Activated naive CD4-positive, alpha-beta T cell treated with anti-CD3 and anti-CD28 coated beads, Interleukin-2, amount 10 ng/mL, durations not matched to agents 7 days and 5 days (primary cell): ENCODE data around the gene SMC1A.
"Not testable (repeated sequence)": the region's sequence is repeated elsewhere in the genome, so short reads cannot be mapped to it uniquely, and the experiment has no call there.

Source experiments
- CTCF ChIA-PET: fragments of 350-600 bp; sonication (Branson Sonifier 250); formaldehyde crosslinking; loops from one replicate; lab custom pipeline; 2021; ENCODE audit warnings: antibody characterized with exemption; lab: Charles Lee
- DNase-seq: peaks from one replicate; pipeline ENCODE4 v3.0.0-alpha.2; 2020
- H3K27ac Mint-ChIP-seq: one replicate; pipeline ENCODE4 v1.8.0; 2021; ENCODE audit warnings: mild to moderate bottlenecking, moderate library complexity, mixed read lengths
- H3K27me3 Mint-ChIP-seq: one replicate; pipeline ENCODE4 v1.8.0; 2021; ENCODE audit warnings: mild to moderate bottlenecking, mixed read lengths
- H3K36me3 Mint-ChIP-seq: one replicate; pipeline ENCODE4 v1.8.0; 2021; ENCODE audit warnings: mixed read lengths
- H3K4me1 Mint-ChIP-seq: one replicate; pipeline ENCODE4 v1.8.0; 2021; ENCODE audit warnings: mixed read lengths
- H3K4me3 Mint-ChIP-seq: one replicate; pipeline ENCODE4 v1.8.0; 2021; ENCODE audit warnings: mild to moderate bottlenecking, moderate library complexity, mixed read lengths
- H3K9me3 Mint-ChIP-seq: one replicate; pipeline ENCODE4 v1.8.0; 2021; ENCODE audit warnings: mixed read lengths

SMC1A gene

GRCh38 chrX:53438832-53439230 lies 16.4 kb upstream of the SMC1A start:
- H3K9me3 Mint-ChIP-seq = no peaks in the 10 kb centered on the region
- H3K36me3 Mint-ChIP-seq = peaks cover 1% of the 10 kb centered on the region
- peaks cover 48% of the 10 kb centered on the region for H3K4me1 Mint-ChIP-seq
- peaks cover 5% of the 10 kb centered on the region for H3K27me3 Mint-ChIP-seq
- CTCF ChIA-PET = interaction anchor here (1.2 to 5.0 kb wide), 3 partner anchors 8 to 126 kb away, joined by 3 to 41 read pairs (median 11); no protein-coding TSS in a partner anchor
- no peak overlapping the region for H3K27ac Mint-ChIP-seq
- no peak overlapping the region for H3K4me3 Mint-ChIP-seq
- DNase-seq = no peak

GRCh38 chrX:53438174-53438831 lies 15.8 kb upstream of the SMC1A start:
- H3K27ac Mint-ChIP-seq = no peak overlapping the region
- H3K36me3 Mint-ChIP-seq = peaks cover 1% of the 10 kb centered on the region
- no peak overlapping the region for H3K4me3 Mint-ChIP-seq
- CTCF ChIA-PET = interaction anchor here (1.2 to 5.0 kb wide), 3 partner anchors 9 to 125 kb away, joined by 3 to 41 read pairs (median 11); no protein-coding TSS in a partner anchor
- no peak for DNase-seq
- H3K4me1 Mint-ChIP-seq = peaks cover 50% of the 10 kb centered on the region
- peaks cover 5% of the 10 kb centered on the region for H3K27me3 Mint-ChIP-seq
- no peaks in the 10 kb centered on the region for H3K9me3 Mint-ChIP-seq

- DNase-seq = no peak
- CTCF ChIA-PET = interaction anchor here (0.8 to 5.0 kb wide), 4 partner anchors 25 to 124 kb away, joined by 3 to 41 read pairs (median 7); no protein-coding TSS in a partner anchor
- Mint-ChIP-seq H3K27ac (no peak overlapping the region), H3K27me3 (peaks cover 5% of the 10 kb centered on the region), H3K9me3 (no peaks in the 10 kb centered on the region), H3K36me3 (peaks cover 1% of the 10 kb centered on the region), H3K4me1 (peaks cover 53% of the 10 kb centered on the region), H3K4me3 (no peak overlapping the region)
Observed at GRCh38 chrX:53437206-53437605, 14.8 kb upstream of the SMC1A start.

GRCh38 chrX:53435997-53436396 lies 13.5 kb upstream of the SMC1A start:
- peaks cover 44% of the 10 kb centered on the region for H3K4me1 Mint-ChIP-seq
- H3K27me3 Mint-ChIP-seq = peaks cover 5% of the 10 kb centered on the region
- peak; percentile 68 for DNase-seq
- no peak overlapping the region for H3K4me3 Mint-ChIP-seq
- H3K9me3 Mint-ChIP-seq = no peaks in the 10 kb centered on the region
- CTCF ChIA-PET = interaction anchor here (0.6 to 5.0 kb wide), 6 partner anchors 10 to 123 kb away, joined by 3 to 41 read pairs (median 6); no protein-coding TSS in a partner anchor
- peaks cover 6% of the 10 kb centered on the region for H3K36me3 Mint-ChIP-seq
- H3K27ac Mint-ChIP-seq = no peak overlapping the region

GRCh38 chrX:53433651-53434639 lies 11.5 kb upstream of the SMC1A start, which contains the start of gene HSD17B10:
HSD17B10 (minus strand) TSS chrX:53434370; CDS start chrX:53434345, 25 bp downstream.
- peak within 1 kb of the TSS; percentile 89 for H3K4me3 Mint-ChIP-seq
- no peaks in the 10 kb centered on the region for H3K9me3 Mint-ChIP-seq
- no peaks in the 10 kb centered on the region for H3K27me3 Mint-ChIP-seq
- peaks cover 16% of the 10 kb centered on the region for H3K36me3 Mint-ChIP-seq
- H3K4me1 Mint-ChIP-seq = peaks cover 35% of the 10 kb centered on the region
- CTCF ChIA-PET = interaction anchor here (0.9 to 5.0 kb wide), 2 partner anchors 48 to 116 kb away, joined by 3 to 41 read pairs; no protein-coding TSS in a partner anchor
- peak within 1 kb of the TSS; percentile 80 for H3K27ac Mint-ChIP-seq
- DNase-seq = peak; percentile 91

GRCh38 chrX:53430231-53430630 lies 7.8 kb upstream of the SMC1A start:
- H3K27ac Mint-ChIP-seq = no peak overlapping the region
- H3K9me3 Mint-ChIP-seq = no peaks in the 10 kb centered on the region
- peaks cover 19% of the 10 kb centered on the region for H3K4me1 Mint-ChIP-seq
- H3K27me3 Mint-ChIP-seq = no peaks in the 10 kb centered on the region
- CTCF ChIA-PET = no interaction called here
- no peak overlapping the region for H3K4me3 Mint-ChIP-seq
- no peak for DNase-seq
- peaks cover 17% of the 10 kb centered on the region for H3K36me3 Mint-ChIP-seq

- DNase-seq = no peak
- H3K9me3 Mint-ChIP-seq = no peaks in the 10 kb centered on the region
- no peak overlapping the region for H3K27ac Mint-ChIP-seq
- H3K36me3 Mint-ChIP-seq = peaks cover 17% of the 10 kb centered on the region
- H3K4me1 Mint-ChIP-seq = peaks cover 14% of the 10 kb centered on the region
- CTCF ChIA-PET = no interaction called here
- H3K4me3 Mint-ChIP-seq = no peak overlapping the region
- H3K27me3 Mint-ChIP-seq = no peaks in the 10 kb centered on the region
Observed at GRCh38 chrX:53429755-53430154, 7.3 kb upstream of the SMC1A start.

- no peaks in the 10 kb centered on the region for H3K27me3 Mint-ChIP-seq
- CTCF ChIA-PET = no interaction called here
- H3K9me3 Mint-ChIP-seq = no peaks in the 10 kb centered on the region
- peaks cover 31% of the 10 kb centered on the region for H3K4me1 Mint-ChIP-seq
- no peak for DNase-seq
- H3K36me3 Mint-ChIP-seq = peaks cover 11% of the 10 kb centered on the region
- H3K4me3 Mint-ChIP-seq = peak within 1 kb of the TSS; percentile 97
- peak within 1 kb of the TSS; percentile 98 for H3K27ac Mint-ChIP-seq
Observed at GRCh38 chrX:53422861-53423306, 430 bp upstream of the SMC1A start, which contains the start of gene RIBC1. RIBC1 (plus strand) TSS chrX:53422873; CDS start chrX:53426277, 3,404 bp downstream.

GRCh38 chrX:53421772-53422085 lies 725 bp downstream of the SMC1A start:
- H3K4me3 Mint-ChIP-seq = peak overlapping the region; percentile 97
- no peaks in the 10 kb centered on the region for H3K9me3 Mint-ChIP-seq
- CTCF ChIA-PET = no interaction called here
- DNase-seq = no peak
- H3K36me3 Mint-ChIP-seq = peaks cover 11% of the 10 kb centered on the region
- H3K27ac Mint-ChIP-seq = peak overlapping the region; percentile 98
- H3K4me1 Mint-ChIP-seq = peaks cover 35% of the 10 kb centered on the region
- no peaks in the 10 kb centered on the region for H3K27me3 Mint-ChIP-seq

- CTCF ChIA-PET = no interaction called here
- Mint-ChIP-seq H3K9me3 (no peaks in the 10 kb centered on the region), H3K36me3 (peaks cover 11% of the 10 kb centered on the region), H3K4me3 (peak overlapping the region; percentile 97), H3K4me1 (peaks cover 35% of the 10 kb centered on the region), H3K27ac (peak overlapping the region; percentile 98), H3K27me3 (no peaks in the 10 kb centered on the region)
- no peak for DNase-seq
Observed at GRCh38 chrX:53421125-53421524, 1.3 kb downstream of the SMC1A start.

- H3K4me3 Mint-ChIP-seq = peak overlapping the region; percentile 31
- H3K27ac Mint-ChIP-seq, H3K27me3 Mint-ChIP-seq, CTCF ChIA-PET, DNase-seq, H3K9me3 Mint-ChIP-seq: not testable (repeated sequence)
- H3K36me3 Mint-ChIP-seq = peaks cover 11% of the 10 kb centered on the region
- H3K4me1 Mint-ChIP-seq = peaks cover 35% of the 10 kb centered on the region
Observed at GRCh38 chrX:53420351-53420750, 2.1 kb downstream of the SMC1A start.

- Mint-ChIP-seq H3K27ac (no peak overlapping the region), H3K9me3 (no peaks in the 10 kb centered on the region), H3K4me1 (peaks cover under 1% of the 10 kb centered on the region), H3K27me3 (no peaks in the 10 kb centered on the region), H3K36me3 (peaks cover 30% of the 10 kb centered on the region), H3K4me3 (no peak overlapping the region)
- CTCF ChIA-PET = interaction anchor here (1.2 kb wide), 1 partner anchor 24 kb away, joined by 3 read pairs; no protein-coding TSS in a partner anchor
- no peak for DNase-seq
Observed at GRCh38 chrX:53412446-53412845, 10.0 kb downstream of the SMC1A start.

GRCh38 chrX:53403535-53403934 lies 18.9 kb downstream of the SMC1A start:
- Mint-ChIP-seq H3K36me3 (peaks cover 33% of the 10 kb centered on the region), H3K27me3 (no peaks in the 10 kb centered on the region), H3K4me3 (no peak overlapping the region), H3K4me1 (no peaks in the 10 kb centered on the region), H3K9me3 (no peaks in the 10 kb centered on the region), H3K27ac (peak overlapping the region; percentile 75)
- CTCF ChIA-PET = interaction anchor here (0.6 kb wide), 1 partner anchor 24 kb away, joined by 3 read pairs; no protein-coding TSS in a partner anchor
- DNase-seq = no peak

- no peak for DNase-seq
- Mint-ChIP-seq H3K4me3 (no peak overlapping the region), H3K36me3 (peaks cover 35% of the 10 kb centered on the region), H3K27ac (no peak overlapping the region), H3K27me3 (no peaks in the 10 kb centered on the region), H3K4me1 (no peaks in the 10 kb centered on the region), H3K9me3 (no peaks in the 10 kb centered on the region)
- CTCF ChIA-PET = interaction anchor here (0.7 kb wide), 1 partner anchor 83 kb away, joined by 3 read pairs; no protein-coding TSS in a partner anchor
Observed at GRCh38 chrX:53398216-53398615, 24.2 kb downstream of the SMC1A start.
